Fibroblast of villous mesenchyme (primary cell): ENCODE data around the gene DEDD2. TPM values are rescaled to one million over a fixed set of nuclear protein-coding genes. Genes with fewer than 3 reads are reported as not detected.

Source experiments
- DNase-seq: peaks from one replicate; pipeline ENCODE4 v3.0.0-alpha.2; 2010; ENCODE audit warnings: low read depth
- H3K4me3 ChIP-seq: 2 replicates; pipeline ENCODE4 v1.5.1; 2011; ENCODE audit warnings: low read depth, mild to moderate bottlenecking, low read length
- total RNA-seq: library from RNA; depleted of rRNA; stranded (reverse); fragments of >200 nt; gene quantifications from 2 replicates; pipeline ENCODE4 v1.2.3, GENCODE V29; 2012
- TF ChIP-seq, protein P1 (sequence below): IDR thresholded peaks from 2 replicates; pipeline ENCODE4 v1.5.1; 2012; ENCODE audit warnings: low read depth, mild to moderate bottlenecking, low read length; ENCODE audit not compliant: insufficient read depth

Gene DEDD2
- total RNA-seq, 1 donor = 15.1 TPM

DNA sequence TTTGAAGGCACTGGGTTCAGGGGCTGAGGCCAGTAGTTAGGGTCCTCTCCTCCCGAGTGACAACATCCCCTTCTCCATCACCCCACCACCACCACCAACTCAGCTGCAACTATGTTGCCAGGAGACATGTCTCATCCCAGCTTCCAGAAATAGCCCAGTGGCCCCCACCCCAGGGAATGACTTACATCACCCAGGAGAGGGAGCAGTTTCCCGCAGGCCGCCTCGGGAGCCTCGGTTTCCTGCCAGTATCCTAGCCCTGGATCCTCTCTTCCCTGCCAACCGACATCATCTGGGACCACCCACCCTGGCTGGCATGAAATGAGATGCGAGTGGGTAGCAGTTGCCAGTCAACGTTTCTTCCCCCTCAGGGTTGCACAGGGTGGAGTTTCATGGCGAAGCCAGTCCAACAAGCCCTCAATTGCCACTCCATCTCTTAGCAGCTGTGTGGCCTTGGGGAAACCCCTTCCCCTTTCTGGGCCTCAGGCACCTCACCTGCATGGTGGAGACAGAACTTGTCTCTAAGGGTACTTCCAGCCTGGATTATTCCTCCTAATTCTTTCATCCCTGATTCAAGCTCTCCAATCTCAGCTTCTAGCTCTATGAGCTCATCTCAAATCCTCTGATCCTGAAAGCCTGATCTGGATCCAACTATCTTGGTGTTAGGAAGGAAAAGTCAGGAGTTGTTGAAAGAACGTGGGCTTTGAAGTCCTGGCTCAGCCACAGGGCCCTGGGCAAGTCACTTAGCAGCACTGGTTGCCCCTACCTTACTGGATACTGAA lies 28.9 kb upstream of the DEDD2 start:
- H3K4me3 ChIP-seq = no peak overlapping the region
- TF ChIP-seq, protein P1, sequence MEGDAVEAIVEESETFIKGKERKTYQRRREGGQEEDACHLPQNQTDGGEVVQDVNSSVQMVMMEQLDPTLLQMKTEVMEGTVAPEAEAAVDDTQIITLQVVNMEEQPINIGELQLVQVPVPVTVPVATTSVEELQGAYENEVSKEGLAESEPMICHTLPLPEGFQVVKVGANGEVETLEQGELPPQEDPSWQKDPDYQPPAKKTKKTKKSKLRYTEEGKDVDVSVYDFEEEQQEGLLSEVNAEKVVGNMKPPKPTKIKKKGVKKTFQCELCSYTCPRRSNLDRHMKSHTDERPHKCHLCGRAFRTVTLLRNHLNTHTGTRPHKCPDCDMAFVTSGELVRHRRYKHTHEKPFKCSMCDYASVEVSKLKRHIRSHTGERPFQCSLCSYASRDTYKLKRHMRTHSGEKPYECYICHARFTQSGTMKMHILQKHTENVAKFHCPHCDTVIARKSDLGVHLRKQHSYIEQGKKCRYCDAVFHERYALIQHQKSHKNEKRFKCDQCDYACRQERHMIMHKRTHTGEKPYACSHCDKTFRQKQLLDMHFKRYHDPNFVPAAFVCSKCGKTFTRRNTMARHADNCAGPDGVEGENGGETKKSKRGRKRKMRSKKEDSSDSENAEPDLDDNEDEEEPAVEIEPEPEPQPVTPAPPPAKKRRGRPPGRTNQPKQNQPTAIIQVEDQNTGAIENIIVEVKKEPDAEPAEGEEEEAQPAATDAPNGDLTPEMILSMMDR = peak; percentile 77
- DNase-seq = peak; percentile 84

DNA sequence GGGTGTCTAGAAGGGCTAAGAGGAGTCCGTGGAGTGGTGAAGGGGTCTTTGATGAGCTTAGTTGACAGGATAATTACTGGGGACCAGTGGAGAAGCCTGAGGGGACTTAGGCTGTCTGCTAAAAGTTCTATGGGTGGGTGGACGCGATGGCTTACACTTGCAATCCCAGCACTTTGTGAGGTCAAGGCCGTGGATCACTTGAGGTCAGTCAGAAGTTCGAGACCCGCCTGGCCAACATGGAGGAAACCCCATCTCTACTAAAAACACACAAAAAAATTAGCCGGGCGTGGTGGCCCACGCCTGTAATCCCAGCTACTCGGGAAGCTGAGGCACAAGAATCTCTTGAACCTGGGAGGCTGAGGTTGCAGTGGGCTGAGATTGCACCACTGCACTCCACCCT lies 27.8 kb upstream of the DEDD2 start:
- TF ChIP-seq, protein P1 = no peak
- DNase-seq = no peak
- no peak overlapping the region for H3K4me3 ChIP-seq

DNA sequence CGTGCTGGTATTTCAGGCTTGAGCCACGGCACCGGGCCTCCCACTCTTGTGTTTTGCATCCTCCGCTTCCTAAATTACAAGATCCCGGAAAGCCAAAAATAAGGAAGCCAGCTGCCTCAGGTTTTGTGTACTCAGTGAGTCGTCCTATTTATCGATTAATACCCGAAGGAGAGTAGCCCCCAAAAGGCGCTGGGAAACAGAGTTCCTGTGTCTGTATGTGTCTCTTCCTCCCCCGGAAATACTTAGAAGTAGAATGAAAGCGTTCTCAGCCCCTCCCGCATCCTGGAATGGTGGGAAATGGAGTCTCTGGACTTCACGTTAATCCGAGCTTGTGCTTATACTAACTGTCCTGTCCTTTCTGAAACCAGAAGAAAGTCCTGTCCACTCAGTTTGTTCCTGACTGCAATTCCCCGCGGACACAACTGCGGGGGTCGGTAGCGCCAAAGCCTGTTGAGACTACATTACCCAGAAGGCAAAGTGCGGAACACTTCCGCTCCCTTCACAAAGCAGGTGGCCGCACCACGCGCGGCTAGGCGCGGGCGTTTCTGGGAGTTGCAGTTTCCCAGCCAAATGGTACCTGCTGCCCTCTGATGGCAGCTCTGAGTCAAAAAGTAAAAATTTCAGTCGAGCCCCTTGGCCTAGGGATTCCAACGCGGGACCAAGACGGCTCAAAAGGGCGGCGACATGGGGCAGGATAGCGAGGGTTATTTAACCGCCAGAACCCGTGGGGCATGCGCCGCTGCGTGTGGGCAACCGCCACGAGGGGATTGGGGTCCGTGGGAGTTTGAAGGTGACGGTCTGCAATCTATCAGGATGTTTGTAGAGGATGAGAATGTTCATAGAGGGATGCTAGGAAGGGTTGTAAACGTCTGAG lies 27.1 kb upstream of the DEDD2 start:
- H3K4me3 ChIP-seq = peak overlapping the region; percentile 81
- DNase-seq = peak; percentile 95
- TF ChIP-seq, protein P1 = peak; percentile 59

DNA sequence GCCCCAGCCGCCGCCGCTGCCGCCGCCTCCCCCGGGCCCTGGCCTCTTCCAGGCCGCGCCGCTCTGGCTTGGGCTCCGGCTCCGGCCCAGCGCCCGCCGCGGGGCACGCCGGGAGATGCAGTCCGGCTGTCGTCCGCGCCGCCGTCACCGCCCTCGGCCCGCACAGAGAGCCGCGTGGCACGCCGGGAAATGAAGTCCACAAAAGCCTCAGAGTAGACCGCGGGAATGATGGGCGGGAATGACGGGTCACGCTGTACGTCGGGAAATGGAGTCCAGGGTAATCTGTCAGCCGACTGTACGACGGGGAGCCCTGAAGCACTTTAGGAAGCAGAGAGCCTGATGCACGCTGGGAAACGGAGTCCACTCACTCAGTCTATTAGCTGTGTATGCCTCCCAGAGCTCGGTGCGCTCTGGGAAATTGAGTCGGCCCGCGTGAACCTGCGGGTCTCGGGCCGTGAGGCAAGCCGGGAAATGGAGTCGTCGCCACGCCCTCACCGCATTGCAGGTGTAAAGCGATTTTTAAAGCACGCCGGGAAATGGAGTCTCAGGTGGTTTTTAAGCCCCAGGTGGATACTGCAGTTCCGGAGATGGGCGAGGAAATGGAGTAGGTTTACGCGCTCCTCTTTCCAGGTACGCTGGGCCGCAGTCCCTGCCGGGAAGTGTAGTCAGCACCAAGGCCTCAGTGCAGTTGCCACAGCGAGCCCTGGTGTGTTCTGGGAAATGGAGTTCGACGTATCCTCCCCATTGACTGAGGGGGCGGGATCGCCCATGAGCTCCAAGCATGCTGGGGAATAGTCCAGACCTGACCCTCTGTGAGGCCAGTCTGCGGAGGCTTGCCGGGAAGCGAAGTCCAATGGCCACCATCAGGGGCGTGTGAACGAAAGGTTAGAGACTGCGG lies 25.3 kb upstream of the DEDD2 start, which contains the start of gene GSK3A:
GSK3A (minus strand) TSS at position 91 of the 898 bp plus-strand sequence. CDS start 137 bp downstream, outside the sequence.
- TF ChIP-seq, protein P1 = no peak
- peak within 1 kb of the TSS; percentile 90 for H3K4me3 ChIP-seq
- DNase-seq = peak; percentile 99

DNA sequence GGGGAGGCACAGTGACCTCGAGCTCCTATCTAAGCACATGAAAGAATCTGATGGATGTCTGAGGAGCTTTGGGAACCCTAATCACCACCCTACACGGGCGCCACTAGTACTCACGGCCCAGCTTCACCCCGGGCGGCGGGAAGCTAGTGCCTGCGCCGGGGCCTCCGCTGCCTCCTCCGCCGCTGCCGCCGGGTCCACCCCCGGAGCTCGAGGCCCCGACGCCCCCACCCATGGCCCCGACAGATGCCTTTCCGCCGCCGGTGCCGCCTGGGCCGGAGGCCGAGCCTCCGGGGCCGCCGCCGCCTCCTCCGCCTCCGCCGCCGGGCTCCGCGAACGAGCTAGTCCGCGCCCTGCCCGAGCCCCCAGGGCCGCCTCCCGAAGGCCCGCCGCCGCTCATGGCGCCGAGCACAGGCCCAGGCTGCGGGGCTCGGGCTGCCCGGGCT lies 24.6 kb upstream of the DEDD2 start:
- no peak for DNase-seq
- TF ChIP-seq, protein P1 = no peak
- peak overlapping the region; percentile 90 for H3K4me3 ChIP-seq

DNA sequence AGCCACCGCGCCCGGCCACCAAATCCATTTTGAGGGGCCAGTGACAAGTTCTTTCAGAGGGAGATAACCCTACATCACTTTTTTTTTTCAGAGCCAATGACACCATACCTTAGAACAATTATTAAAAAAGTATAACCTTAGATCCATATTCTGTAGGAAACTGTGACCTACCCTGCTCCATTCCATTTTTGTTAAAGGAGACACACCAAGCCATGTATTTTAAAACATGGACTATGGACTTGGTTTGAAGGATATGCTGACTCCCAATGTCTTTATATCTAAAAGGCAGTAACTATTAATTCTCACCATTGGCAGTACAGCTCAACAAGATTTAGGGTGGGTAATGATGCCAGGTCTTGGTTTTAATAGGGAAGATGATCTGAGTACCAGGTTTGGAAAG lies 23.8 kb upstream of the DEDD2 start:
- H3K4me3 ChIP-seq = peak overlapping the region; percentile 90
- no peak for DNase-seq
- TF ChIP-seq, protein P1 = no peak
